Measurements from ENCODE around the gene PROSER2.

PROSER2 gene

GRCh38 chr10:11869743-11870460, 46.7 kb downstream of the PROSER2 start:
- no peak for DNase-seq (ENCODE audit: low read depth)

- DNase-seq (ENCODE audit: low read depth) = no peak
Observed at GRCh38 chr10:11870461-11870780, 47.3 kb downstream of the PROSER2 start.

- no peak for DNase-seq (ENCODE audit: low read depth)
Observed at GRCh38 chr10:11870900-11871400, 47.8 kb downstream of the PROSER2 start.

- no peak for DNase-seq (ENCODE audit: low read depth)
Observed at GRCh38 chr10:11871466-11871865, 48.3 kb downstream of the PROSER2 start.

- DNase-seq (ENCODE audit: low read depth) = no peak
Observed at GRCh38 chr10:11874568-11875493, 51.7 kb downstream of the PROSER2 start.

- peak; percentile 86 for DNase-seq (ENCODE audit: low read depth)
Observed at GRCh38 chr10:11875494-11876281, 52.5 kb downstream of the PROSER2 start.

GRCh38 chr10:11876324-11876723, 53.2 kb downstream of the PROSER2 start:
- no peak for DNase-seq (ENCODE audit: low read depth)

GRCh38 chr10:11876805-11877590, 53.8 kb downstream of the PROSER2 start:
- no peak for DNase-seq (ENCODE audit: low read depth)

GRCh38 chr10:11877591-11877905, 54.4 kb downstream of the PROSER2 start:
- no peak for DNase-seq (ENCODE audit: low read depth)

GRCh38 chr10:11878776-11879175, 55.6 kb downstream of the PROSER2 start:
- no peak for DNase-seq (ENCODE audit: low read depth)

- DNase-seq (ENCODE audit: low read depth) = no peak
Observed at GRCh38 chr10:11879387-11880094, 56.4 kb downstream of the PROSER2 start.

GRCh38 chr10:11880151-11881029, 57.2 kb downstream of the PROSER2 start:
- DNase-seq (ENCODE audit: low read depth) = no peak

GRCh38 chr10:11881030-11881476, 57.9 kb downstream of the PROSER2 start:
- DNase-seq (ENCODE audit: low read depth) = no peak

- peak; percentile 14 for DNase-seq (ENCODE audit: low read depth)
Observed at GRCh38 chr10:11881477-11882417, 58.6 kb downstream of the PROSER2 start.

- no peak for DNase-seq (ENCODE audit: low read depth)
Observed at GRCh38 chr10:11882646-11883375, 59.7 kb downstream of the PROSER2 start.

GRCh38 chr10:11884706-11885423, 61.7 kb downstream of the PROSER2 start:
- no peak for DNase-seq (ENCODE audit: low read depth)

GRCh38 chr10:11885437-11886137, 62.4 kb downstream of the PROSER2 start:
- no peak for DNase-seq (ENCODE audit: low read depth)
